ENCODE data around the gene TNNI2. TPM values are rescaled to one million over a fixed set of nuclear protein-coding genes. Genes with fewer than 3 reads are reported as not detected.

Gene TNNI2
- total and polyA plus RNA-seq, 10 donors: 2.3 to 21.8 (median 6.7) TPM

DNA sequence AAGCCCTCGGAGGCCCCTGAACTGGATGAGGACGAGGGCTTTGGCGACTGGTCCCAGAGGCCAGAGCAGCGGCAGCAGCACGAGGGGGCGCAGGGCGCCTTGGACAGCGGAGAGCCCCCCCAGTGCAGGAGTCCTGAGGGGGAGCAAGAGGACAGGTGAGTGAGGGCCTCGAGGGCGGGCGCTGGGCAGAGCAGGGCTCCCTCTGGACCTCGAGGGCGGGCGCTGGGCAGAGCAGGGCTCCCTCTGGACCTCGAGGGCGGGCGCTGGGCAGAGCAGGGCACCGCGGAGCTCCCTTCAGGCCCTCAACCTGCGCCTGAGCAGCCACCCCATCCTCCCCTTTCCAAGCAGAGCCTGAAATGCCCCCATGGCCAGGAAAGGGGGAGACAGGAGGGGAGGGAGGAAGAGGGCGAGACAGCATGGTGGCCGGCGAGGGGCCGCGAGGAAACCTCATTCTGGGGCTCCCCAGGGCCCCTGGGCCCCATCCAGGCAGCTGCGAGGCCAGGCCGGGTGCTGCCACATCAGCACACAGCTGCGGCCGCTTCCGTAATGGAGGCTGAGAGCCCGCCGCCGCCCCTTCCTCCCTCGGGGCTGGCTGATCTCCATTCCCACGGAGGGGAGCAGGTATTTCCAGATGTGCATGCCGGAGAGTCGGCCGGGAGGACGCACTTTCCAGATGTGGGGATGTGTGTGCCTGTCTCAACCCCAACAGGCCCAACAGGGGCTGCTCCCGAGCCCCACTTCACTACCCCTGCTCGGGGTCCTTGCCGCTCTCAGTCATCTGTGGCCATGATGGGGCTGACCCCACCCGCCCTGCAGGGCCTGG, 42.9 kb downstream of the TNNI2 start:
- peak overlapping the region; percentile 48 to 86 (median 66) for H3K27ac ChIP-seq

DNA sequence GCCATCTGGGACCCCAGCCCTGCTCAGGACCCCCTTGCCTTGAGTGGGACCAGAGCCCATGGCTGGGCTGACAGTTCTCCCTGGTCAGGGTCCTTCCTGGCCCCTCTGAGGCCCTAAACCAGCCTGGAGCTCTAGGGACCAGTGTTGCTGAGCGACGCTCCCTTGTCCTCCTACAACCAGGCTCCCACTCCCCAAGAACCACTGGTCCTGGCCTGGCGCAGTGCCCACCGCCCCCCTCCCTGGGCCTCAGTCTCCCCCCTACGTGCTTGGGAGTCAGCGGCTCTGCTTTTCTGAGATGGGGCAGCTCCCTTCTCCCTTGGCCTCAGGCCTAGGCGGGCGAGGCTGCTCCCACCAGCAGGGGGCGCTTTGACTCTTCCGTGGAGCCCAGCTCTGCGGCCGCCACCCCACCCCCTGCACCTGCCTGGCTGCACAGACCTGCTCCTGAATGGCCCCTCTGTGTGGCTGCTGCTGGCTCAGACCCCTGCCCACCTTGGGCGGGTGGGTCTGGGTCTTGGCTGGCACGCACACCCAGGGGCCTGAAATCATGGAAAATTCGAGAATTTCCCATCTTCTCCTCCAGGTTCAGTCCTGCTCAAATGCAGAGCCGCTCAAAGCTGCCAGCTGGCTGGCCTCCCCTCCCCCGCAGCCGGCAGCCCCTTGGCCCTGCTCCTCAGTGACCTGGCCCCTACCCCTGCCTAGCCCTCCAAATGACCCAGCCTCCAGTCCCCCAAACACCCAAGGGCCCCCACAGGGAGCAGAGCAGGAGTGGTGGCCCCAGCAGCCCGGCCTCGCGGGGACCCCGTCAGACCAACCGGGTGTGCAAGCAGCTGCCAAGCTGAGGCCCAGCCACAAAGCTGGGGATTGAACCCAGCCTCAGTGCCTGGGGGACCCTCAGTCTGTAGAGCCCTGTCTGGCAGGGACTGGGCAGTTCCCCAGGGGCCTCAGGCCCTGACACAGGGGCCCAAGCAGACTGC, 43.8 kb downstream of the TNNI2 start:
- Histone ChIP-seq H3K4me3 (peak overlapping the region in 1 of 8 donors; percentile 34), H3K36me3 (peaks cover 0 to 98% (median 61%) of the 10 kb centered on the region in 6 donors), H3K4me1 (peaks cover 27 to 65% (median 57%) of the 10 kb centered on the region in 6 donors), H3K27me3 (replicated peaks in 1 of 7) (no peaks in the 10 kb centered on the region), H3K9me3 (no peaks in the 10 kb centered on the region), H3K27ac (peak overlapping the region in 7 of 8 donors; percentile 48 to 86 (median 70))
- DNase-seq: peak; percentile 96
- TF ChIP-seq POLR2AphosphoS5 (IDR thresholded peaks at IDR 0.05) (peak; percentile 55 to 78 (median 63)), POLR2A (IDR thresholded peaks at IDR 0.05) (no peak)
- TF ChIP-seq, protein P1, sequence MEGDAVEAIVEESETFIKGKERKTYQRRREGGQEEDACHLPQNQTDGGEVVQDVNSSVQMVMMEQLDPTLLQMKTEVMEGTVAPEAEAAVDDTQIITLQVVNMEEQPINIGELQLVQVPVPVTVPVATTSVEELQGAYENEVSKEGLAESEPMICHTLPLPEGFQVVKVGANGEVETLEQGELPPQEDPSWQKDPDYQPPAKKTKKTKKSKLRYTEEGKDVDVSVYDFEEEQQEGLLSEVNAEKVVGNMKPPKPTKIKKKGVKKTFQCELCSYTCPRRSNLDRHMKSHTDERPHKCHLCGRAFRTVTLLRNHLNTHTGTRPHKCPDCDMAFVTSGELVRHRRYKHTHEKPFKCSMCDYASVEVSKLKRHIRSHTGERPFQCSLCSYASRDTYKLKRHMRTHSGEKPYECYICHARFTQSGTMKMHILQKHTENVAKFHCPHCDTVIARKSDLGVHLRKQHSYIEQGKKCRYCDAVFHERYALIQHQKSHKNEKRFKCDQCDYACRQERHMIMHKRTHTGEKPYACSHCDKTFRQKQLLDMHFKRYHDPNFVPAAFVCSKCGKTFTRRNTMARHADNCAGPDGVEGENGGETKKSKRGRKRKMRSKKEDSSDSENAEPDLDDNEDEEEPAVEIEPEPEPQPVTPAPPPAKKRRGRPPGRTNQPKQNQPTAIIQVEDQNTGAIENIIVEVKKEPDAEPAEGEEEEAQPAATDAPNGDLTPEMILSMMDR (IDR thresholded peaks at IDR 0.05 in 8 of 11, conservative IDR thresholded peaks at IDR 0.05 in 3 of 11): peak; percentile 80 to 97 (median 92)
- 19 to 42% (median 36%) methylated on average over 14 to 23 of the region's 23 CpGs for WGBS, 5 donors
- intact Hi-C loops (cut with DNase I; ENCODE audit: low total_unique reads): loop anchor here (5.0 kb wide), 1 partner anchor 35 kb away; the partner anchor contains the start of gene TNNT3

More for the DNA sequence above, 42.9 kb downstream of the TNNI2 start:
- intact Hi-C loops (cut with DNase I; ENCODE audit: low total_unique reads): loop anchor here (5.0 kb wide), 1 partner anchor 36 kb away; the partner anchor contains the start of gene TNNT3
- TF ChIP-seq POLR2A (IDR thresholded peaks at IDR 0.05) (no peak), POLR2AphosphoS5 (IDR thresholded peaks at IDR 0.05) (peak; percentile 19 to 63 (median 57))
- TF ChIP-seq, protein P1 (IDR thresholded peaks at IDR 0.05 in 8 of 11, conservative IDR thresholded peaks at IDR 0.05 in 3 of 11): no peak
- Histone ChIP-seq H3K36me3 (peaks cover 0 to 96% (median 52%) of the 10 kb centered on the region in 6 donors), H3K4me1 (peaks cover 30 to 66% (median 63%) of the 10 kb centered on the region in 6 donors), H3K9me3 (no peaks in the 10 kb centered on the region), H3K27me3 (replicated peaks in 1 of 7) (no peaks in the 10 kb centered on the region), H3K4me3 (peak overlapping the region in 1 of 8 donors; percentile 34)
- peak; percentile 91 for DNase-seq
- 54 to 67% (median 58%) methylated on average over 19 to 43 of the region's 43 CpGs for WGBS, 5 donors

GRCh38 chr11:1883346-1884302, 44.8 kb downstream of the TNNI2 start:
- TF ChIP-seq POLR2A (IDR thresholded peaks at IDR 0.05): no peak
- TF ChIP-seq, protein P1 (IDR thresholded peaks at IDR 0.05 in 8 of 11, conservative IDR thresholded peaks at IDR 0.05 in 3 of 11): no peak
- TF ChIP-seq POLR2AphosphoS5 (IDR thresholded peaks at IDR 0.05): peak; percentile 18 to 28 (median 24)
- intact Hi-C loops (cut with DNase I; ENCODE audit: low total_unique reads): loop anchor here (5.0 kb wide), 1 partner anchor 34 kb away; the partner anchor contains the start of gene TNNT3
- Histone ChIP-seq H3K27me3 (replicated peaks in 1 of 7) (no peaks in the 10 kb centered on the region), H3K27ac (peak overlapping the region in 3 of 8 donors; percentile 70 to 86 (median 79)), H3K4me1 (peaks cover 29 to 65% (median 56%) of the 10 kb centered on the region in 6 donors), H3K36me3 (peaks cover 0 to 100% (median 72%) of the 10 kb centered on the region in 6 donors), H3K4me3 (no peak overlapping the region), H3K9me3 (no peaks in the 10 kb centered on the region)
- DNase-seq: peak; percentile 71
- WGBS, 5 donors: 90 to 94% (median 93%) methylated on average over 14 of the region's 14 CpGs

All from spleen (tissue), 11 donors.